ENCODE results near the gene ZNF207.

The ZNF207 gene

DNA sequence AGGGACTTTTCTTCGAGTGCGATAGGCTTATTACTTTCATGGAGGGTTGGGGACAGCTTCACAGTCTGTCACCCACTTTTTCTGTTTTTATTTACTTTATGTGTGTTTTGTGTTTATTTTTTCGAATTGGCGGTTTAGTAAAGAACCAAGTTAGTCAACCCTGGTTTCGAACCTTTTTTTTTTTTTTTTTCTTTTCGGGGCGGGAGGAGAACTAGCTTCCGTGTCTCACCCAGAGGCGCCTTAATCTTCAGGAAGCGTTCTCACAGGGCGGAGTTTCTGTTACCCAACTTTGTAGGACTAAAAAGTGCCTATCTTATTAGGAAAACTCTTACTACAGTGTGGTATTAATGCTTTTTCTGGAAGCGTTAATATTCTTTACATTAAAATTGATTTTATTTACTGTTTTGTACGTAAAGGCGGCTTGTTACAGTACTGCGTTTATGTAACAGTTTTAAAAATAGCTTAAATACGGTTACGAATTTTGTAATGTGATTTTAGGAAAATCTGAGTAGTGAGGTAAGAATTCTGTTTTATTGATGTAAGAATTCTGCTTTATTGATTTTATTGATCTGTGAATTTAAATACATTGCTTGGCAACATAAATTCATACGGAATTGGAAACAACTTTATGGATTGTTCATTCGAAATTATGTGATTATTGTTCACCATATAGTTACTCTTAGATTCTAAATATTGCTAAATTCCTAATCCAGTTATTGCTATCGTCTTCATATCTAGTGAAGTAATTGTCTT lies 885 bp downstream of the ZNF207 start:
- TF ChIP-seq NFIC (IDR thresholded peaks at IDR 0.05) (no peak), REST (IDR thresholded peaks at IDR 0.05; ENCODE audit: low read depth) (no peak), FOXM1 (IDR thresholded peaks at IDR 0.05; ENCODE audit: borderline replicate concordance, low read depth) (no peak), ZBTB7A (IDR thresholded peaks at IDR 0.05; ENCODE audit: low read depth) (no peak), YY1 (IDR thresholded peaks at IDR 0.05; ENCODE audit: low read depth) (no peak), EP300 (IDR thresholded peaks at IDR 0.05; ENCODE audit: borderline replicate concordance) (no peak), TCF12 (IDR thresholded peaks at IDR 0.05; ENCODE audit: low read depth) (no peak), TAF1 (IDR thresholded peaks at IDR 0.05; ENCODE audit: low read depth) (no peak)
- TF ChIP-seq, protein P1, sequence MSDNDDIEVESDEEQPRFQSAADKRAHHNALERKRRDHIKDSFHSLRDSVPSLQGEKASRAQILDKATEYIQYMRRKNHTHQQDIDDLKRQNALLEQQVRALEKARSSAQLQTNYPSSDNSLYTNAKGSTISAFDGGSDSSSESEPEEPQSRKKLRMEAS (IDR thresholded peaks at IDR 0.05) = no peak

- no peak for TF ChIP-seq FOXM1 (IDR thresholded peaks at IDR 0.05; ENCODE audit: borderline replicate concordance, low read depth)
Measured at GRCh38 chr17:32355649-32356377, 5.9 kb downstream of the ZNF207 start.

DNA sequence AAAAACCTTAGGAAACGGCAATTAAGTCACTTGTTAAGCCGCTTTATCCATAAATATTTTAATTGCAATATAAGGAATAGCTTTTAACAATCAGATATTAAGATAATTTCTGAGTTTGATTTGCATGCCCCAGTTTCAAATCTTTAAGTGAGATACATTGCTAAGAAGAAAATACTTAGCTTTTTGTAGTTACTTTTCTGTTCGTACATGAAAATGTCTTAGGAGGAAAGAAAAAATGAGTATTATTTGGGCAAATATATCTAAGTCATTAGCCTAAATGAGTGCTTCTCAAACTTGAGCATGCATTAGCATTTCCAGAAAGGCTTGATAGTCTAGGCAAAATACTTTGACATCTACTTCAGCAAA lies 6.4 kb downstream of the ZNF207 start:
- TF ChIP-seq REST (IDR thresholded peaks at IDR 0.05; ENCODE audit: low read depth) = no peak
- no peak for TF ChIP-seq EGR1 (IDR thresholded peaks at IDR 0.05)
- TF ChIP-seq TCF12 (IDR thresholded peaks at IDR 0.05; ENCODE audit: low read depth) = no peak
- no peak for TF ChIP-seq TEAD4 (IDR thresholded peaks at IDR 0.05)
- TF ChIP-seq FOXM1 (IDR thresholded peaks at IDR 0.05; ENCODE audit: borderline replicate concordance, low read depth) = no peak

- TF ChIP-seq EP300 (IDR thresholded peaks at IDR 0.05; ENCODE audit: borderline replicate concordance) = no peak
- TF ChIP-seq TEAD4 (IDR thresholded peaks at IDR 0.05) = no peak
- TF ChIP-seq YY1 (IDR thresholded peaks at IDR 0.05; ENCODE audit: low read depth) = no peak
- no peak for TF ChIP-seq EGR1 (IDR thresholded peaks at IDR 0.05)
- no peak for TF ChIP-seq USF1 (IDR thresholded peaks at IDR 0.05)
- no peak for TF ChIP-seq TAF1 (IDR thresholded peaks at IDR 0.05; ENCODE audit: low read depth)
- TF ChIP-seq RAD21 (IDR thresholded peaks at IDR 0.05; ENCODE audit: low read depth) = no peak
- TF ChIP-seq REST (IDR thresholded peaks at IDR 0.05; ENCODE audit: low read depth) = no peak
- TF ChIP-seq, protein P1 (IDR thresholded peaks at IDR 0.05) = no peak
- no peak for TF ChIP-seq FOXM1 (IDR thresholded peaks at IDR 0.05; ENCODE audit: borderline replicate concordance, low read depth)
- TF ChIP-seq CEBPB (IDR thresholded peaks at IDR 0.05) = no peak
- TF ChIP-seq TCF12 (IDR thresholded peaks at IDR 0.05; ENCODE audit: low read depth) = no peak
- TF ChIP-seq ZBTB7A (IDR thresholded peaks at IDR 0.05; ENCODE audit: low read depth) = no peak
- TF ChIP-seq NFIC (IDR thresholded peaks at IDR 0.05) = no peak
- no peak for TF ChIP-seq CREB1 (IDR thresholded peaks at IDR 0.05; ENCODE audit: low read depth)
Measured at GRCh38 chr17:32356750-32357149, 6.8 kb downstream of the ZNF207 start.

DNA sequence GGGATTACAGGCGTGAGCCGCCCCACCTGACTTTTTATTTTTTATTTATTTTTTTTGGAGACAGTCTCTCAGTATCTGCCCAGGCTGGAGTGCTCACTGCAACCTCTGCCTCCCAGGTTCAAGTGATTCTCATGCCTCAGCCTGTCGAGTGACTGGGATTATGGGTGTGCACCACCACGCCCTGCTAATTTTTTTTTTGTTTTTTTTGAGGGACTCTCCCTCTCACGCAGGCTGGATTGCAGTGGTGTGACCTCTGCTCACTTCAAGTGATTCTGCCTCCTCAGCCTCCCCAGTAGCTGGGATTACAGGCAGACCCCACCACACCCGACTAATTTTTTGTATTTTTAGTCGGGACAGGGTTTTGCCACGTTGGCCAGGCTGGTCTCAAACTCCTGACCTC lies 7.7 kb downstream of the ZNF207 start:
- TF ChIP-seq ZBTB7A (IDR thresholded peaks at IDR 0.05; ENCODE audit: low read depth) (no peak), USF1 (IDR thresholded peaks at IDR 0.05) (no peak), CEBPB (IDR thresholded peaks at IDR 0.05) (no peak), TAF1 (IDR thresholded peaks at IDR 0.05; ENCODE audit: low read depth) (no peak), TCF12 (IDR thresholded peaks at IDR 0.05; ENCODE audit: low read depth) (no peak), YY1 (IDR thresholded peaks at IDR 0.05; ENCODE audit: low read depth) (no peak), CREB1 (IDR thresholded peaks at IDR 0.05; ENCODE audit: low read depth) (no peak), NFIC (IDR thresholded peaks at IDR 0.05) (no peak), REST (IDR thresholded peaks at IDR 0.05; ENCODE audit: low read depth) (no peak), EP300 (IDR thresholded peaks at IDR 0.05; ENCODE audit: borderline replicate concordance) (no peak)
- TF ChIP-seq, protein P1 (IDR thresholded peaks at IDR 0.05) = no peak

Data from Ishikawa (cell line).